Stimulated activated CD8-positive, alpha-beta memory T cell treated with anti-CD3 and anti-CD28 coated beads, Interleukin-12 subunit alpha, Interleukin-12 subunit beta, amount 100 ng/mL, for 24 hours (primary cell): ENCODE measurements around the gene CDC42EP5.

ENCODE experiments used
- DNase-seq: peaks from one replicate; pipeline ENCODE4 v3.0.0-alpha.2; 2020; ENCODE audit errors: extremely low read depth

Gene CDC42EP5

DNA sequence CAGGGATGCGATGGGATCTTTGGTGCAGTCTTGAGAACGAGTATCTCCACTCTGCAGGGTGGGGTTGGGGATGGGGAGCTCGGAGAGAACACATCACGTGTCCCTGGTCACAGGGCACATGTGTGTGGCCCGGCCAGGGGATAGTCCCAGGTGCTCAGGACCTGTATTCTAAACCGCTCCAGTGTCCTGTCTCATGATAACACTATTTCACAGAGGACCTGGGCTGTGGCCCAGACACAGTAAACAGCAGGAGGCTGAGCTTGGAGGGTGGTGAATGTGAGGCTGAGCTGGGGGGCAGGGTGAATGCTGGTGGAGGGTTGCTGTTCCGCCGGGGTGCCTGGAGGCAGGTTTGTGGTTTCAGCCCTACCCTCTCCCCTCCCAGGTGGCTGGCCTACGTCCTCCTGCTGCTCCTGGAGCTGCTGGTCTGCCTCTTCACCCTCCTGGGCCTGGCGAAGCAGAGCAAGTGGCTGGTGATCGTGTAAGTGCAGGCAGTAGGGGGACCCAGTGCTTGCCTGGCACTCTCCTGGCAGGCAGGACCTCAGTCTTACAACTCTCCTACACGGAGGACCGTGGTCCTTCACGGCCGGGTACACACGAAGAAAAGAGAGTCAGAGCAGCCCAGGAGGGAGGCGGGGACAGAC lies 46.7 kb downstream of the CDC42EP5 start:
- no peak for DNase-seq

DNA sequence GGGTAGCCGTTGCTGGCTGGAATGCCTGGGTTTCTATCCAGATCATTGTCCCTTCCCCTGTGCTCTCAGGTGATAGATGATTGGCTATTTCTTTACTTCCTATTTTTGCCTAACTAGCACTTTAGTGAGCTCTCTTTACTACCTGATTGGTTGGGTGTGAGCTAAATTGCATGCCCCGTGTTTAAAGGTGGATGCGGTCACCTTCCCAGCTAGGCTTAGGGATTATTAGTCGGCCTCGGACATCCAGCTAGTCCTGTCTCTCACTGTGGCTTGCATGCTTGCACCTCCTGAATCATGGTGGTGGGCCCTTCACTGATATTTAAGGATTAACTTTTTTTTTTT lies 47.7 kb downstream of the CDC42EP5 start:
- DNase-seq = no peak

DNA sequence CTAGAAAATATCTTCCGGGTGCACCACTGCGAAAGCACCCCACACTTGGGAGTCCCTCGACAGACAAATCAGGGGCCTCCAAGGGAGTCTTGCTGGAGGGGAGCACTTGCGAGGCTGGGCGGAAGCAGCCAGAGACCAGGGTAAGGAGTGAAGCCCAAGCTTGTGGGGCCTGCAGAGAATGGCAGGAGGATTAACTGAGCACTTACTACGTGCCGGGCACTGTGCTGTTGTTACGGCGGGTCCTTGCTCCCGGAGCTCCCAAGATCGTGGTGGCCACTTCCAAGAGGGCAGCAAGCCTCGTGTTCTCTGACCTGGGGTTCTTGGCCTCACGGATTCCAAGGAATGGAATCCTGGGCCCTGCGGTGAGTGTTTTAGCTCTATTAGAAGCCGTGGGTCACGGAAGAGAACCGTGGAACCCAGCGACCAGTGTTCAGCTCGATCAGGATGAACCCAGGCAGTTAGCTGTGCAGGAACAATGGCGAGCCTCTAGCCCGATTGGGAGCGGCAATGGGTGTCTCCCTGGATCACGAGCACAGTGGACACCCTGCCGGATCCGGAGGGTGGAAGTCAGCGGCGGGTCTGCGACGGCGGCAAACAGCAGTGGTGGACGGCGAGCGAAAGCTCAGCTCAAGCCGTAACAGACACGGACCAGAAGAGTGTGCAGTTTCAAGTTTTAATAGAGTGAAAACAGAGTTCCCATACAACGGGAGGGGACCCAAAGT lies 48.3 kb downstream of the CDC42EP5 start:
- no peak for DNase-seq

DNA sequence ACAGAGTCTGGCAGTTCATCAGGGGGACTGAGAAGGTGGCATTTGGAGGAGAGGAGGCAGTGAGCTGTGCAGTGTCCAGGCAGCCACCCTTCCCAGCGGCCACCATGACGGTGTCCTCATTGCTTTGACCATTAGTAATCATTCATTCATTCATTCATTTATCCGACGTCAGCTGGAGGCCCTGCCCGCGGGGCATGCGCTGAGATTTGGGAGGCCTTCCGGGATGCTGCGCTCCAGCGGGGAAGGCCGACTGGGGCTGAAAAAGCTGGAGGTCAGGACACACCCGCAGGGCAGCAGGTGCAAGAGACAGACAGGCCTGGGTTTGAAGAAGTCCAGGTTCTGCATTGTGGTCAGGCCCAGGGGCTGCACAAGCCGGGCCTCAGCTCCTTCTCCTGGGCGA lies 48.9 kb downstream of the CDC42EP5 start:
- DNase-seq = no peak

DNA sequence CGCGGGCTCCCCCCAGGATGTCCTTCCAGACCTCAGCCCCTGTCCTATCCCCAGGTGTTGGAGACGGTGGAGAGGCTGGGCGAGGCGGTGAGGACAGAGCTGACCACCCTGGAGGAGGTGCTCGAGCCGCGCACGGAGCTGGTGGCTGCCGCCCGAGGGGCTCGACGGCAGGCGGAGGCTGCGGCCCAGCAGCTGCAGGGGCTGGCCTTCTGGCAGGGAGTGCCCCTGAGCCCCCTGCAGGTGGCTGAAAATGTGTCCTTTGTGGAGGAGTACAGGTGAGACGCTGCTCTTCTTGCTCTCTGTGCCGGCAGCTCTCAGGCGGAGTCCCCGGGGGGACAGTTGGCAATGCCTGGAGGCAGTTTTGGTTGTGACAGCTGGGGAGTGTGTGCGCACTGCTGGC lies 51.0 kb downstream of the CDC42EP5 start:
- no peak for DNase-seq

DNA sequence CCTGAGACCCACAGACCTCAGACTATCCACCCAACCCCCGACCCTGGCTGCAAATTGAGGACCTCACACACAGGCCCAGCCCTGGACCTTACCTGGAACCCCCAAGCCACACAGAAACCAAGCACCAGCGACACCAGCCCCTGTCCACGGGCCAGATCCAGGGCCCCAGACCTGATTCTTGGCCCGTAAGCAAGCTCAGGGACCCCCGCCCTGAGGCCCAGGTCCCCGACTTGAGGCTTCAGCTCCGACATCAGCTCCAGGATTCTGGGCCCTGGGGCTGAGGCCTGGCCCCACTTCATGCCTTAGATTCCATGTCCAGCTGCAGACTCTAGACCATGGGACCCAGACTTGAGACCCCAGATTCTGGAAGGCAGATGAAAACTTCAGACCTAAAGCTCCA lies 51.6 kb downstream of the CDC42EP5 start:
- DNase-seq = no peak

DNA sequence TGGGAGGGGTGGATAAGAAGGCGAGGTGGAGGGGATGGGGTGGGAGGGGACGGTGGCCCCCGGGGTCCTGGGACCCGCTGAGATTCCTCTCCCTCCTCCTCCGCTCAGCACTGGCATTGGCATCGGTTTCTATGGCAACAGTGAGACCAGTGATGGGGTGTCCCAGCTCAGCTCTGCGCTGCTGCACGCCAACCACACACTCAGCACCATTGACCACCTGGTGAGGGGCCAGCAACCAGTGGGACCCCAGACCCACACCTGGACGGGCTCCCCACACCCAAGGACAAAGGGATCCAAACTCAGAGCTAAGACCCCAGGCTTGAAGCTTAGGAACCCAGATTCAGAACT lies 52.0 kb downstream of the CDC42EP5 start:
- DNase-seq = no peak

DNA sequence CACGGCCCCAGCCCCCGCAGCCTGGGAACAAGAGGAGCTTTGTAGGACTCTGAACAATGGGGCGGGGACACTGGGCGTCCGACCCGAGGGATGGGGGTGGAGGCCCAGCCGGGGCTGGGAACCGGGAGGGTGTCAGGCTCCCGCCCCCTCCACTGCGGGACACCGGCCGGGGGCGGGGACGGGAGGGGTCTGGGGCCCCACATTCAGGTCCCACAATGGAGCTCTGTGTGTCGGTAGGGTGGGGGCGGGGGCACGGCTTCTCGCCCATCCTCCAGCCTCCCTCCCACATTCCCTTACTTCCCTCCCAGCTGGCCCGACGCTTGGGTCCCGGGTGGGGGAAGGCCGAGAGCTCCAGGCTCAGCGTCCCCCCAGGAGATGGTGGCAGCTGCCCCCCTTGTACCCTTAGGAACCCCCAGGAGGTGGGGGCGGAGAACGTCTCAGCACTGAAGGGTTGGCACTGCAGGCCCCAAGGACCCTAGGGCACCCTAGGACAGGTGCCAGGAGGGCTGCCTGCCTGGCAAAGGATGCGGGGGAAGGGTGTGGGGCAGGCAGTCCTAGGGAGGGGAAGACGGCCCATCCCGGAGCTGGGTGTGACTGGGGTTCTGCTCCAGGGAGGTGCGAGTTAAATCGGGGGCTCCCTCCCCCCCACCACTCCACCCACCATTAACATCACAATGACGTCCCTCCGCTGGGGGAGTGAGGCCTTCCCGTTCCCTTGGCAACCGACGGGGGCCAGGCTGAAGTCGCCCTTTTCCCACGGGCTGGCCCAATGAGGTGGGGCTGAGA lies 52.5 kb downstream of the CDC42EP5 start:
- no peak for DNase-seq

DNA sequence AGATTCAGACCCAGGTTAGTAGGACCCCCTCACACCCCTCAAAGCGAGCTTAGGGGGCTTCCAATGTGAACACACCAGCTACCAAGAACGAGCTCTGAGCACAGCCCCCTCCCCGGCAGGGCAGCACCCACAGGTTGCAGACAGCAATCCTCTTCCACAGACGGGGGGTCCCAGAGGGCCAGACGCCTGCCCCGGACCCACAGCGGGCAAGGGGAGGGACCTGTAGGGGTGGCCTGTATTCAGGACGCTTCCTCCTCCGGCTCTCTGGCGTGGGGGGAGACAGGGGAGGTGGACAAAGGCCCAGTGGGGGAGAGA lies 53.1 kb downstream of the CDC42EP5 start:
- DNase-seq = no peak

DNA sequence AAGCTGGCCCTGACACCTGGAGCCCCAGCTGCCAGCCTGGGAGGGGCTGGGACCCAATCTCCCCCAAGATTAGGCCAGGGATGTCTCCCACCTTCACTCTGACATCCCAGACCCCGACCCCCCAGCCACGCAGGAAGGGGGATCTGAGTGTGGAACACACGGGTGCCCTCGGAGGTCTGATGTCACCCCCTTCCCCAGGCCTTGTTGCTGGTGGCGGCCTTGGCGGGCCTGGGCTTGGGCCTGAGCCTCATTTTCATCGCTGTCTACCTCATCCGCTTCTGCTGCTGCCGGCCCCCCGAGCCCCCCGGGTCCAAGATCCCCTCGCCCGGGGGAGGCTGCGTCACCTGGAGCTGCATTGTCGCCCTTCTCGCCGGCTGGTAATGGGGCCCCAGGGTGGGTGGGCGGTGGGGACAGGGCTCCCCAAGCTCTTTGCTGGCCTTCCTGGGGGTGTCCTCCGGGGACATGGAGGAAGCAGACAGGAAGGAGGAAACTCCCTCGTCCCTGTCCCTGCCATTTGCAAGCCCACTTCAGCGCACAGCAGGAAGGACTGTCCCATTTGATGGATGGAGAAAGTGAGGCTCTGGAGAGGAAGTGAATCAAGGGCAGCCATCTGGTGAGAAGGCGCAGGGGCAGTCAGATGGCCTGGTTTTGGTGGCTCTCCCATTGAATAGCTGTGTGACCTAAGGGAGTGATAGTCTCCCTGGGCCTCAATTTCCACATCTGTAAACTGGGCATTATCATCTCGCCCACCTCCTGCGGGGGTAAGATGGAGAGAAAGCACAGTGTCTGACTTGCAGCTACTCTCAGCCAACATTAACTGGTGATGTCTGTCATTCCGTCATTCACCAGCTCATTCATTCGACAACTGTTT lies 53.9 kb downstream of the CDC42EP5 start:
- DNase-seq = no peak

DNA sequence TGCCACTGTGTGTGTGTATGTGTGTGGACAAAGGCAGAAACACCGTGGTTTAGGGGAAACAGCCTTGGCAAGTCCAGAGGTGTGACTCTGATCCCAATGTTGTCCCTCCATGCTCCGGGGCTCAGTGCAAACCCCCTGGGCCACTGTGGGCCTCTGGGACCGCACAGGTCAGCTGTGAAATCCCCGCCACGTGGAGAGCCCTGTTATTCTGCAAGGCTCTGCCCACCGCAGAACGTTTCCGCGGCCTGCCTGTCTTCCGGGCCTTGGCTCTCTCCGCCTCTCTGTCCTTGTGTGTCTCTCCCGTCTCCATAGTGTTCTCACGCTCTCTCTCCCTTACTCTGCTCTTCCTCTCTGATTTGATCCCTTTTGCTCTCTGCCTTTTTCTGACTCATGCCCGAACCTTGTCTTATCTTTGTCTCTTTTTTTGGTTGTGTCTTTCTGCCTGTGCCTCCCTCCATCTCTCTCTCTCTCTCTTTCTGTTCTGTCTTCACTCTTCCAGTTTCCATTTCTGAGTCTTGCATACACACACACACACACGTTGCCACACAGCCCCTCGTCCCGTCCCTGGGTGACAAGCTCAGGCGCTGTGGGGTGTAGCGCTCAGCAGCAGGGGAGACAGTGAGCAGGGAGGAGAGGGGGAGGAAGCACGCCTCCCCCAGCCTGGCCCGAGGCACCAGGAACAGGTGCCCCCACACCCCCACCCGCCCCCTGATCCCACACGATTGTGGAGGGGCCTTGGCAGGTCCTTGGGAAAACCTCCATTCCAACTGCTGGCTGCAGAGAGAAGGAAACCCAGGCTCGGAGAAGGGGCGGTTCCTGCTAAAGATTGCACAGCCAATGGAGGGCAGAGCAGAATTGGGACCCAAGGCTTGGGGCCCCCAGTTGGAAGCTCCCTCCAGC lies 54.8 kb downstream of the CDC42EP5 start:
- no peak for DNase-seq

DNA sequence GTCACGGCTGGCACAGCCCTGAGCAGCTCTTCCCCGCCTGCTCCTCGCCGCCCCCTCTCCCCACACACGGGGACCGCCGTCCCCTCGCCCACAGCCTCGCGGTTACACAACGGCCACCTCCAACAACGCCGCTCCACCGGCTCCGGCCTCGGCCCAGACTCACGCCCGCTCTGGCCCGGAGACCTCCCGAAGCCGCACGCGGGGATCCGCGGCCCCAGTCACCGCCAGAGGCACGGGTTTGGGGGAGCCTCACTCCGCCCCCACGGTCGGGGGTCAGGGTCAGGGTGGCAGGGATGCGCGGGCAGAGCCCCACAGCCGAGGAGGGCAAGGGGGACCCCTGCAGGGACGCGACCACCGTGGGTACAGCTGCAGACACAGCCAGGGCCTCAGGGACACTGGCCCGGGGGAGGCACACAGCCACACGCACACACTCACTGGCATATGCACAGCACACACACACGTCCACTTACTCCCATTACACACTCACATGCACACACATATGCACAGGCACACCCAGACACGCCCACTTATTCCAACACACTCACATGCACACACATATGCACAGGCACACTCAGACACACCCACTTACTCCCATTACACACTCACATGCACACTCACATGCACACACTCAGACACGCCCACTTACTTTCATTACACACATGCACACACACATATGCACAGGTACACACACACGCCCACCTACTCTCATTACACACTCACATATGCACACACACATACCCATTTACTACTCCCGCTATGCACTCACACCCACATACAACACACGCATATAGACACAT lies 56.2 kb downstream of the CDC42EP5 start:
- no peak for DNase-seq

DNA sequence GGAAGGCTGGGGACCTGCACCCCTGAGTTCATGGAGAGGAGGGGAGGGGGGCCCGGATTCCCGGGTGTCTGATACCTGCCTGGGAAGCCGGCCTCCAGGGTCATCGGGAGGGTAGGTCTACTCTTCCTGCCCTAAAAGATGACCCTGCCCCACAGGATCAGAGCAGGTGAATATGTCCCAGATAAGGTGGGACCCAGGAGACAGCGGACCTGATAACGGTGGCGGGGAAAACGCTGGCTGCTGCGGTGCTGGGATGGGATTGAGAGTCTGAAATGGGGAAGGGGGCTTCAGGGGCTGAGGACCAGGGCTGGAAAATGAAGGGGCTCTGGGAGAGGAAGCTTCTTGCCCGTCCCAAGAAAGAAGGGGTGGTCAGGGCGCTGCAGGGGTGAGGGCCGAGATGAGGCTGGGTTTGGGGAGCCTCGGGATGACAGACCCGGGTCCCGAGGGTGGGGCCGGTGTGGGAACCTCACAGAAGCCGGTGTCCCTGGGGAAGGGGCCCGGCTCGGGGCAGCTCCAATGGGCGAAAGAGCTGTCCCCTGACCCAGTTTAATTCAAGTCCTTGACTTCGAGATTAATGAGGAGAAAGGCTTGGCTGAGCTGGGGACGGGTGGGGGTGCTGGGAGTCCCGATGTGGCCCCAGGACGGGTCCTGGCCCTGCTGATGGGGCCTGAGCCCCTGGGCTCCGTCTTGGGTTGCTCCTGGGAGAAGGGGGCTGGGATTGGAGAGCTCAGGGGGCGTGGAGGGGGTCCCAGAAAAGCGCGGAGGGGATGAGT lies 57.0 kb downstream of the CDC42EP5 start:
- no peak for DNase-seq

DNA sequence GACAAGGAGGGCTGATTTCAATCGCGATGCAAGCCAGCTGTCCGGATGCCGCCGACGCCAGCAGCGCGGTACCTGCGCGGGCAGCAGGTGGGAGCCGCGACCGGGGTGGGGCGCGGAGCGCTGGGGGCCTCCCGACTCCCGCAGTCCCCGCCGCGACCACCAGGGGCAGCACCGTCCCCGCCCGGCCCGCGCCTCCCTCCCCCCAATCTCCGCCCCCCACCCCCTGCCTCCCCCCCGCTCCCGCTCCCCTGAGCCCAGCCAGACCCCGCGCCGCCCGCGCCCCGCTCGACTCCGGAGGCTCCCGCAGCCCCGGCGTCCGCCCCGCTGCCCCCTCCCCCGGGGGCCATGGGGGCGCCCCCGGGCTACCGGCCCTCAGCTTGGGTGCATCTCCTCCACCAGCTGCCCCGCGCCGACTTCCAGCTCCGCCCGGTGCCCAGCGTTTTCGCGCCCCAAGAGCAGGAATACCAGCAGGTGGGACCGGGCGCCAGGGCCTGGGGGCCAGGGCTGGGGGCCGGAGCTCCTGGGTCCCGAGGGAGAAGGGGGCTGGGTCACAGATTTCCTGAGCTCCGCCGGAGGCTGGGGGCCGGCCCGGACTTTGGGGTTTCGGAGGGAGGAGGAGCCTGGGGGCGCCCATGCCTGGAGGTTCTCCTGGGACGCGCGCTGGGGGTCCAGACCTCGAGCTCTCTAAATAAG lies 57.7 kb downstream of the CDC42EP5 start, which contains the start of gene TTYH1:
Gene TTYH1 (plus strand): TSS at position 257 of the 693 bp plus-strand sequence. CDS start 89 bp downstream, at position 346.
- DNase-seq = no peak
